GM15510 (cell line): Measurements from ENCODE around the gene ECEL1.

ENCODE experiments used
- POLR2A ChIP-seq: IDR thresholded peaks from 3 replicates; pipeline ENCODE4 v1.6.1; 2011; ENCODE audit warnings: borderline replicate concordance; ENCODE audit not compliant: insufficient read length; ENCODE audit errors: extremely low read depth

ECEL1 gene

GRCh38 chr2:232432598-232433184, 54.9 kb downstream of the ECEL1 start:
- no peak for TF ChIP-seq POLR2A

GRCh38 chr2:232431705-232432590, 55.7 kb downstream of the ECEL1 start:
- no peak for TF ChIP-seq POLR2A
